Activated naive CD4-positive, alpha-beta T cell treated with Interleukin-2 at 50 U/mL for 16 hours (primary cell): ENCODE data around the gene EVI2A.

Source experiments
- DNase-seq: peaks from one replicate; pipeline ENCODE4 v3.0.0-alpha.2; 2020

EVI2A gene

GRCh38 chr17:31272236-31272635 is 49.2 kb downstream of the EVI2A start:
- DNase-seq, result no peak

GRCh38 chr17:31269578-31269983 is 51.8 kb downstream of the EVI2A start:
- DNase-seq, result no peak

GRCh38 chr17:31269036-31269577 is 52.3 kb downstream of the EVI2A start:
- no peak for DNase-seq
